Activated CD4-positive, alpha-beta T cell treated with anti-CD3 and anti-CD28 coated beads, Interleukin-2, amount 10 ng/mL, durations not matched to agents 7 days and 5 days (primary cell): ENCODE results near the gene DNPH1. TPM values are rescaled to one million over a fixed set of nuclear protein-coding genes. Genes with fewer than 3 reads are reported as not detected.

Experiments used
- CTCF ChIA-PET: fragments of 350-600 bp; sonication (Branson Sonifier 250); formaldehyde crosslinking; loops from one replicate; lab custom pipeline; 2021; ENCODE audit warnings: antibody characterized with exemption; lab: Charles Lee
- POLR2A ChIA-PET: fragments of 350-600 bp; sonication (Branson Sonifier 250); formaldehyde crosslinking; loops from one replicate; lab custom pipeline; 2021; ENCODE audit warnings: antibody characterized with exemption; lab: Charles Lee
- DNase-seq: peaks from one replicate; pipeline ENCODE4 v3.0.0-alpha.2; 2020
- H3K27ac Mint-ChIP-seq: one replicate; pipeline ENCODE4 v1.8.0; 2021; ENCODE audit warnings: mild to moderate bottlenecking, moderate library complexity, mixed read lengths
- H3K27me3 Mint-ChIP-seq: one replicate; pipeline ENCODE4 v1.8.0; 2021; ENCODE audit warnings: mixed read lengths
- H3K36me3 Mint-ChIP-seq: one replicate; pipeline ENCODE4 v1.8.0; 2021; ENCODE audit warnings: low read depth, mixed read lengths
- H3K4me1 Mint-ChIP-seq: one replicate; pipeline ENCODE4 v1.8.0; 2021; ENCODE audit warnings: mixed read lengths
- H3K4me3 Mint-ChIP-seq: one replicate; pipeline ENCODE4 v1.8.0; 2021; ENCODE audit warnings: mild to moderate bottlenecking, moderate library complexity, mixed read lengths
- H3K9me3 Mint-ChIP-seq: one replicate; pipeline ENCODE4 v1.8.0; 2021; ENCODE audit warnings: mixed read lengths
- total RNA-seq, 2 experiments: library from RNA; stranded (reverse); gene quantifications; one replicate each; pipeline ENCODE4 v1.2.3, GENCODE V29; 2021

Gene DNPH1
- total RNA-seq, 2 experiments from 2014 or later = 36.7 to 48.6 TPM

DNA sequence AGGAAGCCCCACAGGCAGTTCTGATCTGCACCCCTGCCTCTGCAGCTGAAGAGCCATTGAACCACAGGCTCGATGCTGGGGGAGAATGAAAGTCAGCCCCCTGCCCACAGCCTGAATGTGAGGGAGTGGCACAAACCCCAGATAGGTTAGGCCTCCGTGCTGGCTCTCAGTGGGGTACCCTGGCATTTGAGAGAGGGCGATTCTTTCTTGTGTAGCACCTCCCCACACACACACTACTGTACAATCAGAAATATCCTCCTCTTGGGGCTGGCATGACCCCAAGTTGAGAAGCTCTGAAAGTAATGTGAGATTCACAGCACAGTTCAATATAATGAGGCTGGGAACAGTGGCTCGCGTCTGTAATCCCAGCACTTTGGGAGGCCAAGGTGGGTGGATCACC is 31.9 kb upstream of the DNPH1 start:
- ChIA-PET CTCF (no interaction called here), POLR2A (no interaction called here)
- Mint-ChIP-seq H3K27ac (no peak overlapping the region), H3K27me3 (no peaks in the 10 kb centered on the region), H3K36me3 (no peaks in the 10 kb centered on the region), H3K4me1 (no peaks in the 10 kb centered on the region), H3K9me3 (no peaks in the 10 kb centered on the region), H3K4me3 (no peak overlapping the region)
- no peak for DNase-seq

DNA sequence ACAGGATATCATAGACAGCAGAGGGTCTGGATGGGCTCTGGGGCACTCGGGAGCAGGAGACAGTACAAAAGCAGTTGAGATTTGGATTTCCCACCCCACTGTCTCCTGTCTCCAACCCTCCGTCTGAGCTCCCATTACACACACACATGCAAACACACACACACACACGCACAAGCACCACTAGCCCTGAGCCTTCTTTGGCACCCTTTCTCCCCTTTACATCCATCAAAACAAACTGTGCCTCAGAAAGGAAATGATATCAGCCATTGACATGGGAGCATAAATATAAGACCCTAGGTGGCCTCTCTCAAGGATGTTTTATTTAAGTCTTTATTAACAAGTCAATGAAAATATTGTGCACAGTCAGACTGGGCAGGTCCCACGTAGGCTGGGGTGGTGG is 31.5 kb upstream of the DNPH1 start:
- H3K27ac Mint-ChIP-seq = no peak overlapping the region
- H3K9me3 Mint-ChIP-seq = no peaks in the 10 kb centered on the region
- no peaks in the 10 kb centered on the region for H3K27me3 Mint-ChIP-seq
- H3K36me3 Mint-ChIP-seq = no peaks in the 10 kb centered on the region
- ChIA-PET POLR2A (no interaction called here), CTCF (no interaction called here)
- no peak overlapping the region for H3K4me3 Mint-ChIP-seq
- no peak for DNase-seq
- H3K4me1 Mint-ChIP-seq = no peaks in the 10 kb centered on the region

DNA sequence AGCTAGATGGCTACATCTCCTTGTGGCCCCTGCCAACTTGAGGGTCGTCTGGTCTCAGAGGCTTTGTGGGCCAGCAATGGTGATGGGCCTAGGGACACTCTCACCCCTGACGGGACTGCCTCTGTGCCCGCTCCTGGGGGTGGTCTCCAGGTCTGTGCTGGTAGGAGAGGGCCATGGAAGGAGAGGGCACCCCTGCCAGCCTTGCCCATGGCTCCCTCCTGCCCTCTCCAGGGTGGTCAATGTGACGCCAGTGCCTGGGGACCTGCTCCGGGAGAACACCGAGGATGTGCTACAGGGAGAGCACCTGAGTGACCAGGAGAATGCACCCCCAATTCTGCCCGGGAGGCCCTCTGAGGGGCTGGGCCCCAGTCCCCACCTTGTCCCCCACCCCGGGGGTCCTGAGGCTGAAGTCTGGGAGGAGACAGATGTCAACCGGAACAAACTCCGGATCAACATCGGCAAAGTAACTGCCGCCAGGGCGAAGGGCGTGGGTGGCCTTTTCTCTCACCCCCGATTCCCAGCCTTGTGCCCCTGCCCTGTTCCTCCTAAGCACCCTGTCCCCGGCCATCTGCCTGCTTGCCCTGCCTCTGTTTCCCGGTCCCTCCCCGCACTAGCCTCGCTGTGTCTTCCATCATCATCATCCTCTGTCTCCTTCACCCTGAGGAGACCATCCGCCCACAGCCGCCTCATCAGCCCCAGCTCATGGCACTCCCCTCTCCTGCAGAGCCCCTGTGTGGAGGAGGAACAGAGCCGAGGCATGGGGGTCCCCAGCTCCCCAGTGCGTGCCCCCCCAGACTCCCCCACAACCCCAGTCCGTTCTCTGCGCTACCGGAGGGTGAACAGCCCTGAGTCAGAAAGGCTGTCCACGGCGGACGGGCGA is 29.8 kb upstream of the DNPH1 start:
- no peak for DNase-seq
- Mint-ChIP-seq H3K36me3 (no peaks in the 10 kb centered on the region), H3K27ac (no peak overlapping the region), H3K4me3 (no peak overlapping the region), H3K9me3 (no peaks in the 10 kb centered on the region), H3K27me3 (no peaks in the 10 kb centered on the region), H3K4me1 (no peaks in the 10 kb centered on the region)
- CTCF ChIA-PET = interaction anchor here (0.6 kb wide), 1 partner anchor 18 kb away, joined by 3 read pairs; no protein-coding TSS in a partner anchor
- POLR2A ChIA-PET = no interaction called here

DNA sequence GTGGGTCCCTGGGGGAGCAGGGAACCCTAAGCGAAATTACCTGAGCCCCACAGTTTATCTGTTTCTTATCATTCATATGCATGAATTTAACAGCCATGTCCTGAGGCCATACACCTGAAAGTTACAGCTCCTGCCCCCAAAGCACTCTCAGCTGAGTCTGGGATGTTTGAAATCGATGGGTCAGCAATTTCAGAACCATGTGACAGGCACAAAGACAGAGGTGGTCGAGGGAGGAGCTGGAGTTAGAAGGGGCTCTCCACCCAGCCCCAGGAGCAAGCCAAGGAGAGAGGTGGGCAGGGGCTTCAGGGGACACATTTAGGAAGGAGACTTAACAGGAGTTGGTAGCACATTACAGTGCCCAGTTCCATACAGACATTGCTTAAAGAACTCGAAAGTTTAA is 28.9 kb upstream of the DNPH1 start:
- ChIA-PET CTCF (interaction anchor here (0.6 kb wide), 1 partner anchor 559 kb away, joined by 3 read pairs; no protein-coding TSS in a partner anchor), POLR2A (no interaction called here)
- H3K4me1 Mint-ChIP-seq = no peaks in the 10 kb centered on the region
- no peak overlapping the region for H3K4me3 Mint-ChIP-seq
- no peaks in the 10 kb centered on the region for H3K9me3 Mint-ChIP-seq
- no peak for DNase-seq
- H3K27ac Mint-ChIP-seq = no peak overlapping the region
- H3K36me3 Mint-ChIP-seq = no peaks in the 10 kb centered on the region
- H3K27me3 Mint-ChIP-seq = peaks cover under 1% of the 10 kb centered on the region

DNA sequence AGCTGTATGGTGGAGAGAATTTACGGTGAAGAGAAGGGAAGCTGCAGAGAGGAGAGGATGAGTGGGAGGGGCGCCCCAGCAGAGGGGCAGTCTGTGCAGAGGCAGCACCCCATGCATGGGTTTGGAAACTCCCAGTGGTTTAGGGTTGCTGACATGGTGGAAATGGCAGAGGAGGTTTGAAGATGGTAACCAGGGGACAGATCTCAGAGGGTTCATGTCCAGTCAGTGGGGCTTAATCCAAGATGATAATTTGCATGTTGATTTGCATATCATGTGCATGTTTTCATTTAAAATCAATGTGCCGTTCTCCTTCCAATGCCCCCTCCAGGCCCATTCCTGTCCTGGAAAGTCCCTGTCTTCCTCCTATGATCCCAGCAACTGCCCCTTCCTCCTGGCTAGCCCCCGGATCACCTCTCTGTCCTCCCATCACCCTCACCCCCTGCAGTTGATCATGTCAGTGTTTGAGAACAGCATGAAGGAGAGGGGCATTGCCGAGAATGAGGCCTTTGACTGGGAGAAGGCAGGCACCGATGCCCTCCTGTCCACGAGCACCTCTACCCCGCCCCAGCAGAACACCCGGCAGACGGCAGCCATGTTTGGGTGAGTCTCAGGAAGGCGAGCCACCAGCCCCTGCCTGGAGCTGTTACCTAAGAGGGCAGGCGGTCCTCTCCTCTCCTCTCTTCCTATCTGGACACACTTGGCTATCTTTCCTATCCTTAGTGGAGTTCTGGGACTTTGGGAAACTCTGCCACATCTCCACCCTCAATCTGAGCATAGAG is 28.3 kb upstream of the DNPH1 start:
- H3K9me3 Mint-ChIP-seq = no peaks in the 10 kb centered on the region
- no peak overlapping the region for H3K27ac Mint-ChIP-seq
- ChIA-PET POLR2A (no interaction called here), CTCF (interaction anchor here (0.6 to 1.3 kb wide), 2 partner anchors 15 to 558 kb away, joined by 3 read pairs; no protein-coding TSS in a partner anchor)
- H3K4me1 Mint-ChIP-seq = no peaks in the 10 kb centered on the region
- DNase-seq = no peak
- no peak overlapping the region for H3K4me3 Mint-ChIP-seq
- H3K27me3 Mint-ChIP-seq = peaks cover 5% of the 10 kb centered on the region
- no peaks in the 10 kb centered on the region for H3K36me3 Mint-ChIP-seq

DNA sequence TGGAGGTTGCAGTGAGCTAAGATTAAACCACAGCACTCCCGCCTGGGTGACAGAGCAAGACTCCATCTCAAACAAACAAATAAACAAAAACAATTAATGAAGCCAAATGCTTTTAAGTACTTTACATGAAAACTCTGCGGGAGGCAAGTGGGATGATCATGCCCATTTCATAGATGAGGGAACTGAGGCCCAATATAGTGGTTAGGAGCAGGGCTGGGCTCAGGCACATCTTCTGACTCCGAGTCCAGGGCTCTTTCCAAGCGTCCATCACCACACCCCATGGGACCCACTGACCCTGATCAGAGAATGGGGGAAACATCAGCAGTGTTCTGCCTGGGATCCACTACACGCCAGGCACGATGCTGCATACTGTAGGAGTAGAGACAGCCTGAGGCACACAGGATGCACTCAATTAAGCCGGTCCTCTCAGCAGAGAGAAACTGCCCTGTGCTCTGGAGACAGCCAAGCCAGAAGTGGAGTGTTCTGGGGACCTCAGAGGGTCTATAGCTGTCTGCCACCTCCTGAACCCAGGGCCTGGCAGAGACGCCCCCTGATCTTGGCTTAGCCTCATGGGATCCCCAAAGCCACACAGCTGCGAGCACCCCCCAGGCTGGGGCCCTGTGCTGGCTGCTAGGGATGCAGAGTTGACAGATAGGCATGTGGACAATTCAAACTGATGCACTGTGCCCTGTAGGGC is 27.5 kb upstream of the DNPH1 start:
- peaks cover 8% of the 10 kb centered on the region for H3K27me3 Mint-ChIP-seq
- DNase-seq = no peak
- ChIA-PET CTCF (interaction anchor here (1.3 to 1.4 kb wide), 3 partner anchors 8 to 27 kb away, joined by 3 to 4 read pairs (median 4); no protein-coding TSS in a partner anchor), POLR2A (no interaction called here)
- H3K9me3 Mint-ChIP-seq = no peaks in the 10 kb centered on the region
- no peaks in the 10 kb centered on the region for H3K36me3 Mint-ChIP-seq
- no peak overlapping the region for H3K4me3 Mint-ChIP-seq
- H3K27ac Mint-ChIP-seq = no peak overlapping the region
- H3K4me1 Mint-ChIP-seq = no peaks in the 10 kb centered on the region

DNA sequence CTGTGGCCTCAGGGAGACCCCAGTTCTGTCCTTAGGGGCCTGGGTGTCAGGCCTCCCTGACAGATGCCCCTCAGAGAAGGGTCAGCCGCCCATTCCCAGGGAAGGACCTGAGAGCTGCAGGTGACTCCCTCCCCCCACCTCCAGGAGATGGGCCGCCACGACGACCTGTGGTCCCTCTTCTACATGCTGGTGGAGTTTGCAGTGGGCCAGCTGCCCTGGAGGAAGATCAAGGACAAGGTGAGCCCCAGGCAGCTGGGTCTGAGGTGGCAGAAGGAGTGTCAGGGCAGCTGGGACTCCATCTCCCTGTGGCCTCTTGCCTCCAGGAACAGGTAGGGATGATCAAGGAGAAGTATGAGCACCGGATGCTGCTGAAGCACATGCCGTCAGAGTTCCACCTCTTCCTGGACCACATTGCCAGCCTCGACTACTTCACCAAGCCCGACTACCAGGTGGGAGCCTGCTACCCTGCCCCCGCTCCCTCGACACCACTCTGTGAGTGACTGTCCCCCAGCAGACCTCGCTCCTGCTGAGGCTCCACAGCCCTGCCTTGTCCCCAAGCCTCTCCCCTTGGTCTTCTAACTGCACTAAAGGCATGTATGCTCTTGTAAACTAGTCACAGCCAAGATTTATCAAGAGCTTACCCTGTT is 26.2 kb upstream of the DNPH1 start:
- H3K36me3 Mint-ChIP-seq = no peaks in the 10 kb centered on the region
- H3K4me3 Mint-ChIP-seq = no peak overlapping the region
- H3K27ac Mint-ChIP-seq = no peak overlapping the region
- no peak for DNase-seq
- peaks cover 10% of the 10 kb centered on the region for H3K4me1 Mint-ChIP-seq
- H3K27me3 Mint-ChIP-seq = peaks cover 21% of the 10 kb centered on the region
- ChIA-PET POLR2A (interaction anchor here (0.6 kb wide), 1 partner anchor 136 kb away, joined by 3 read pairs; no protein-coding TSS in a partner anchor), CTCF (interaction anchor here (0.8 to 1.4 kb wide), 3 partner anchors 10 to 26 kb away, joined by 3 to 4 read pairs (median 4); no protein-coding TSS in a partner anchor)
- H3K9me3 Mint-ChIP-seq = no peaks in the 10 kb centered on the region

DNA sequence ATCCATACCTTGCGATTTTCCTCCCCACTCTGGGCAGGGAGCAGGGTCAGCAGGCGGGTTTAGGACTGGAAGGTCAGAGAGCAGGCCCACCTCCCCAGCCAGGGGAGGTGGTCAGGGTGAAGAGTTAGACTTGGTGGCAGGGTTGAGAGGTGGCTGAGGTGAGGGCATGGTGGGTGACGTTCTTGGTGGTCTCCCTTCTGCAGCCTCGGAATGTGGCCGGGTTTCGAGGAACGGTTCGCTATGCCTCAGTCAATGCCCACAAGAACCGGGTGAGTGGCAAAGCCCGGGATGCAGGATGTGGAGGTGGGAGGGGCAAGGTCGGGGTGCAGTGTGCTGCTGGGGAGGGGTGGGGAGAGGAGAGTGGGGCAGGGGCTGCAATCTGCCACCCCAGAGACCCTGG is 25.6 kb upstream of the DNPH1 start:
- ChIA-PET POLR2A (no interaction called here), CTCF (interaction anchor here (0.8 to 2.4 kb wide), 3 partner anchors 9 to 25 kb away, joined by 3 to 10 read pairs (median 3); partner anchors contain the start of gene DNPH1)
- Mint-ChIP-seq H3K36me3 (no peaks in the 10 kb centered on the region), H3K27me3 (peaks cover 21% of the 10 kb centered on the region), H3K9me3 (no peaks in the 10 kb centered on the region), H3K4me1 (peaks cover 10% of the 10 kb centered on the region), H3K4me3 (no peak overlapping the region), H3K27ac (no peak overlapping the region)
- DNase-seq = no peak

DNA sequence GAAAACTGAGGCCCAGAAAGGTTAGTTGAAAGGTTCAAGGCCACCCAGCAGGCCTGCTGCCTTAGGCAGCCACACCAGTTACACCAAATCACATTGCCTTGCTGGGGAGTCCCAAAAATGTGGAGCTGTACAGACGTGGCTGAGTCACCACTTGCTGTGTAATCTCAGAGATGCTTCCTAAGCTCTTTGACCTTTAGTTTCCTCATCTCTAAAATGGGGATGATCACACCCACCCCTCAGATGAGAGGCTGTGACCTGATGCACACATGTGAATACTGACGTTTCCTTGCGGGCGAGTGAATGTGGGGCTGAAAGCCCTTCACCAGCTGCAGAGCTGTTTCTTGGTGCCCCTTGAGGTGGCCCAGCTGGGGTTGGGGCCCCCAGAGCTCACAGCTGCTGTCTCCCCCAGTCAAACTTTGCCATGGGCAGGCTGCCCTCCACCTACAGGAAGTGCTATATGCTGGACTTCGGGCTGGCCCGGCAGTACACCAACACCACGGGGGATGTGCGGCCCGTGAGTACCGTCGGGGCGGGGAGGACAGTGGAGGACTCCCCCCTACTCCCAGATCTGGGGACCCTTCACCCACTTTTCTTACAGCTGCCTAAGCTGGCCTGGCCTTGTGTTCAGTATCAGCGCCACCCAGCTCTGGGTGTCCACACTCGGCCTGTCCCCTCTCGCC is 25.0 kb upstream of the DNPH1 start:
- Mint-ChIP-seq H3K27me3 (peaks cover 21% of the 10 kb centered on the region), H3K9me3 (no peaks in the 10 kb centered on the region), H3K4me3 (no peak overlapping the region), H3K27ac (no peak overlapping the region), H3K36me3 (no peaks in the 10 kb centered on the region), H3K4me1 (peaks cover 10% of the 10 kb centered on the region)
- CTCF ChIA-PET = interaction anchor here (1.4 to 2.4 kb wide), 2 partner anchors 9 to 25 kb away, joined by 3 to 10 read pairs; partner anchors contain the start of gene DNPH1
- DNase-seq = no peak
- POLR2A ChIA-PET = interaction anchor here (0.6 kb wide), 1 partner anchor 137 kb away, joined by 3 read pairs; no protein-coding TSS in a partner anchor

DNA sequence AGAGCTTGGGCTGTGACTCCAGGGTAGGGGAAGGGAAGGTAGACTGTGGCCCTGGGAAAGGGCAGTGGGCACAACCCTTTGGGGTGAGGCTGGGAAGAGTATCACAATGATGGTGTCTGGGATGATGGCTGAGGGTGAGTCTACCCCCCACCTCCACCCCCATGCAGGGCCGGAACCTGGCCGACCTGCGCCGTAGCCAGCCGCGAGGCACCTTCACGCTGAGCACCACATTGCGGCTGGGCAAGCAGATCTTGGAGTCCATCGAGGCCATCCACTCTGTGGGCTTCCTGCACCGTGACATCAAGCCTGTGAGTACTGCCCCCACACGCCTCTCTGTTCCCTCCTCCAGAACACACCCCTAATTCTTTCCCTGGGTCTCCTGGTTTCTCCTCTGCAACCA is 24.1 kb upstream of the DNPH1 start:
- Mint-ChIP-seq H3K36me3 (no peaks in the 10 kb centered on the region), H3K27me3 (peaks cover 24% of the 10 kb centered on the region), H3K9me3 (no peaks in the 10 kb centered on the region), H3K27ac (no peak overlapping the region), H3K4me1 (peaks cover 10% of the 10 kb centered on the region), H3K4me3 (no peak overlapping the region)
- DNase-seq = no peak
- POLR2A ChIA-PET = interaction anchor here (0.7 kb wide), 1 partner anchor 69 kb away, joined by 3 read pairs; no protein-coding TSS in a partner anchor
- CTCF ChIA-PET = interaction anchor here (2.4 kb wide), 1 partner anchor 24 kb away, joined by 10 read pairs; the partner anchor contains the start of gene DNPH1

DNA sequence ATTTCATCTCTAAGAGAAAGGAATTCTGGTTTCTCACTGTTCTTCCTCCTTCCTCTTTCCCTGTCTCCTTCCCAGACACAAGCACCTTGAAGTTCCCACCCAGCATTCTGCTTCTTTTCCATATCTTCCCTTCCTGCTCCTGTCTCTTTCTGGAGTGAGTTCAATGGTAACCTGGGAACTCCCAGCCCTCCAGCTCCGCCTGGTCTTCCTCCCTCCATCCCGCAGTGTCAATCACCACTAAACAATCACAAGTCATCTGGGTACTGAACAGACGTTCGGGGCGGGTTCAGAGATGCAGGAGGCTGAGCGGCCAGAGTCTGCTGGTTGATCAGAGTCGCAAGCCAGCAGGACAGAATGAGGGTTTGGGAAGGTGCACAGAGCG is 21.7 kb upstream of the DNPH1 start:
- H3K27me3 Mint-ChIP-seq = peaks cover 24% of the 10 kb centered on the region
- H3K36me3 Mint-ChIP-seq = no peaks in the 10 kb centered on the region
- no peak for DNase-seq
- no peak overlapping the region for H3K27ac Mint-ChIP-seq
- H3K9me3 Mint-ChIP-seq = no peaks in the 10 kb centered on the region
- ChIA-PET CTCF (interaction anchor here (0.8 to 1.5 kb wide), 2 partner anchors 17 to 57 kb away, joined by 3 to 5 read pairs; partner anchors contain the start of gene CRIP3), POLR2A (no interaction called here)
- H3K4me3 Mint-ChIP-seq = no peak overlapping the region
- peaks cover 25% of the 10 kb centered on the region for H3K4me1 Mint-ChIP-seq
